Activated gamma-delta T cell treated with anti-CD3 and anti-CD28 coated beads, Interleukin-2, amount 50 U/mL, for 16 hours (primary cell): ENCODE results near the gene SAMD4A.
"Not testable (repeated sequence)": the region's sequence is repeated elsewhere in the genome, so short reads cannot be mapped to it uniquely, and the experiment has no call there.

Experiments used
- DNase-seq: peaks from one replicate; pipeline ENCODE4 v3.0.0-alpha.2; 2020; ENCODE audit warnings: low read depth

SAMD4A gene

GRCh38 chr14:54784060-54784459, 217.1 kb downstream of the SAMD4A start:
- no peak for DNase-seq

GRCh38 chr14:54784657-54785056, 217.7 kb downstream of the SAMD4A start:
- DNase-seq: no peak

- no peak for DNase-seq
Observed at GRCh38 chr14:54785136-54785777, 218.3 kb downstream of the SAMD4A start.

GRCh38 chr14:54785778-54786770, 219.1 kb downstream of the SAMD4A start:
- DNase-seq: no peak

- no peak for DNase-seq
Observed at GRCh38 chr14:54786838-54787237, 219.9 kb downstream of the SAMD4A start.

GRCh38 chr14:54787261-54787660, 220.3 kb downstream of the SAMD4A start:
- DNase-seq: no peak

- DNase-seq: no peak
Observed at GRCh38 chr14:54788701-54789100, 221.8 kb downstream of the SAMD4A start.

GRCh38 chr14:54789166-54789565, 222.2 kb downstream of the SAMD4A start:
- DNase-seq: no peak

GRCh38 chr14:54789781-54790480, 223.0 kb downstream of the SAMD4A start:
- no peak for DNase-seq

GRCh38 chr14:54791001-54791400, 224.1 kb downstream of the SAMD4A start:
- DNase-seq: no peak

GRCh38 chr14:54792288-54792687, 225.4 kb downstream of the SAMD4A start:
- no peak for DNase-seq

GRCh38 chr14:54794159-54794558, 227.2 kb downstream of the SAMD4A start:
- DNase-seq: no peak

- no peak for DNase-seq
Observed at GRCh38 chr14:54794796-54795195, 227.9 kb downstream of the SAMD4A start.

- DNase-seq: no peak
Observed at GRCh38 chr14:54796961-54797360, 230.0 kb downstream of the SAMD4A start.

- no peak for DNase-seq
Observed at GRCh38 chr14:54797556-54797955, 230.6 kb downstream of the SAMD4A start.

- DNase-seq: no peak
Observed at GRCh38 chr14:54797986-54798385, 231.1 kb downstream of the SAMD4A start.

- DNase-seq: no peak
Observed at GRCh38 chr14:54798465-54799124, 231.7 kb downstream of the SAMD4A start.

- DNase-seq: not testable (repeated sequence)
Observed at GRCh38 chr14:54801482-54801881, 234.6 kb downstream of the SAMD4A start.

GRCh38 chr14:54803396-54803795, 236.5 kb downstream of the SAMD4A start:
- DNase-seq: no peak

- DNase-seq: no peak
Observed at GRCh38 chr14:54803926-54804537, 237.1 kb downstream of the SAMD4A start.

GRCh38 chr14:54804538-54805041, 237.7 kb downstream of the SAMD4A start:
- DNase-seq: no peak
